GM19438 (cell line): ENCODE measurements around the gene CENPL.
"Not testable (repeated sequence)": the region's sequence is repeated elsewhere in the genome, so short reads cannot be mapped to it uniquely, and the experiment has no call there.

Source experiments
- ATAC-seq: cut with Tn5 transposase; IDR thresholded peaks from one replicate; pipeline ENCODE4 v1.9.1; 2021; ENCODE audit warnings: low read depth; ENCODE audit not compliant: unreplicated experiment

CENPL gene

DNA sequence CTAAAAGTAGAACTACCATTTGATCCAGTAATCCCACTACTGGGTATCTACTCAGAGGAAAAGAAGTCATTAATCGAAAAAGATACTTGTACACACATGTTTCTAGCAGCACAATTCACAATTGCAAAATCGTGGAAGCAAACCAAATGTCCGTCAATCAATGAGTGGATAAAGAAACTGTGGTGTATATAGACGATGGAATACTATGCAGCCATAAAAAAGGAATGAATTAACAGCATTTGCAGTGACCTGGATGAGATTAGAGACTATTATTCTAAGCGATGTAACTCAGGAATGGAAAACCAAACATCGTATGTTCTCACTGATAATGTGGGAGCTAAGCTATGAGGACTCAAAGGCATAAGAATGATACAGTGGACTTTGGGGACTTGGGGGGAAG lies 60.4 kb downstream of the CENPL start:
- not testable (repeated sequence) for ATAC-seq

DNA sequence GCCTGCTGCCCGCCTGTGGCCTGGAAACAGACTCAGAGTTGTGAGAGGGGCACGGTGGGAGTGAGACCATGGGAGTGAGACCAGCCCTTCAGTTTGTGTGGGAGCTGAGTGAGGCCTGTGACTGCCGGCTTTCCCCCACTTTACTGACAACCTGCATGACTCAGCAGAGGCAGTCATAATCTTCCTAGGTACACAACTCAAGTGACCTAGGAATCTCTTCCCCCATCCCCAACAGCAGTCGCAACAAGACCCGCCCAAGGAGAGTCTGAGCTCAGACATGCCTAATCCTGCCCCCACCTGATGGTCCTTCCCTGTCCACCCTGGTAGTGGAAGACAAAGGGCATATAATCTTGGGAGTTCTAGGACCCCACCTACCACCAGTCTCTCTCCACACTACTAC lies 65.7 kb downstream of the CENPL start:
- ATAC-seq: no peak

DNA sequence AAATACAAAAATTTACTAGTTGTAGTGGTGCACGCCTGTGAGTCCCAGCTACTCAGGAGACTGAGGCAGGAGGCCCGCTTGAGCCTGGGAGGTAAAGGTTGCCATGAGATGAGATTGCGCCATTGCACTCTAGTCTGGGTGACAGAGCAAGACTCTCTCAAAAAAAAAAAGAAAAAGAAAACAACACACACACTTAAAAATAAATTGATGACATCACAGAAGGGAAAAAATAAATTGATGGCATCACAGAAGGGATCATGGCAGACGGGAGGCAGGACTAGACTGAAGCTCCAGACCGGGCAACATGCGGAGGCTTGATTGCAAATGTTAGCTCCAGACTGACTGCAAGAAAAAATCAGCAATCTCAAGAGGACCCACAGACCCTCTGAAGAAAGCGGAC lies 66.6 kb downstream of the CENPL start:
- no peak for ATAC-seq

DNA sequence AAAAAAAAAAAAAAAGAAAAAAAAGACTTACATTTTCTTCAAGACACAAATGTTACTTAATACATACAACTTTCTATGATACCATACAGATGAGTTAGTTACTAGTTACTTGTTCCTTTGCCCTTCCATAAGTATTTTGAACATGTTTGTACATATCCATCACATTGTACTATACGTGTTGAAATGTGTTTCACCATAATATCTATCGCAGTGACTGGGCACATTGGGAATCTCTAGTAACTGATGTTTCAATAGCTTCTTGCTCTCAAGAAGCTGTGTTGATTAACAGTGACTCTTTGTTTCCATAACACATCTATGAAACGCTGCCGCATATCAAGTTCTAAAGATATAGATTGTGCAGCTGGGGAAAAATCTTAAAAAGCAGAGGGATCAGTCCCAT lies 67.0 kb downstream of the CENPL start:
- no peak for ATAC-seq

DNA sequence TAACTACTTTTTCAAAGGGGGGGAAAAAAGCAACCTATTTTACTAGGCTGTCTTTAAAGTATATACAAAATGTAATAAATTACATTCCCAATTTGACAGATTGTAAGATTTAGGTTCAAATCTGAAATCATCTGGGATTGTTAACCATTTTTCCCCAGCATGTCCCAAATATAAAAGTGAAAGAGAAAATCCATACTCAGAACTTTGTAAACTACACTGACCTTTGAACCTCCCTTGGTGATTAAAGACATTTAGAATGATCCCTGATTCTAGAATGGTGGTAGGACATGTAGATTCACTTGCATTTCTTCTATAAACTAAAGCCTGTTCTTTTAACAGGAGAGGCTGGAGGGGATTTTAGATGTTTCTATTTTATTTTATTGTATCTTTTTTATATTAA lies 70.9 kb downstream of the CENPL start:
- ATAC-seq: no peak
